Neural progenitor cell (in vitro differentiated cells): ENCODE data around the gene ARHGAP19. TPM values are rescaled to one million over a fixed set of nuclear protein-coding genes. Genes with fewer than 3 reads are reported as not detected.

ENCODE experiments used
- DNase-seq: peaks from one replicate; pipeline ENCODE4 v3.0.0-alpha.2; 2016; ENCODE audit warnings: low spot score
- H2AFZ ChIP-seq: fragments of 200-600 bp; sonication (generic); replicated peaks from 2 replicates; pipeline ENCODE4 v1.6.1; 2016; ENCODE audit warnings: antibody characterized with exemption
- H3F3A ChIP-seq: fragments of 200-600 bp; sonication (generic); 2 replicates; pipeline ENCODE4 v1.6.1; 2016; ENCODE audit warnings: antibody characterized with exemption, low read depth
- H3K27ac ChIP-seq: fragments of 200-600 bp; sonication (generic); 2 replicates; pipeline ENCODE4 v1.5.1; 2016; ENCODE audit warnings: mild to moderate bottlenecking
- H3K27me3 ChIP-seq: fragments of 200-600 bp; sonication (generic); 2 replicates; pipeline ENCODE4 v1.6.1; 2016; ENCODE audit warnings: mild to moderate bottlenecking, moderate library complexity
- H3K36me3 ChIP-seq: fragments of 200-600 bp; sonication (generic); 2 replicates; pipeline ENCODE4 v1.5.1; 2016
- H3K4me1 ChIP-seq: fragments of 200-600 bp; sonication (generic); 2 replicates; pipeline ENCODE4 v1.6.1; 2016; ENCODE audit warnings: mixed run types
- H3K4me2 ChIP-seq: fragments of 200-600 bp; sonication (generic); 2 replicates; pipeline ENCODE4 v1.6.1; 2016
- H3K4me3 ChIP-seq: fragments of 200-600 bp; sonication (generic); 2 replicates; pipeline ENCODE4 v1.5.1; 2016
- H3K79me2 ChIP-seq: fragments of 200-600 bp; sonication (generic); 2 replicates; pipeline ENCODE4 v1.6.1; 2016; ENCODE audit warnings: low read depth
- H3K9ac ChIP-seq: fragments of 200-600 bp; sonication (generic); 2 replicates; pipeline ENCODE4 v1.6.1; 2016
- H3K9me3 ChIP-seq: fragments of 200-600 bp; sonication (generic); 2 replicates; pipeline ENCODE4 v1.5.1; 2016; ENCODE audit warnings: low read depth
- H4K20me1 ChIP-seq: fragments of 200-600 bp; sonication (generic); 2 replicates; pipeline ENCODE4 v1.6.1; 2016; ENCODE audit warnings: low read depth
- H3K27ac Mint-ChIP-seq: 3 replicates; pipeline ENCODE4 v1.8.0; 2021; ENCODE audit warnings: mixed read lengths
- H3K27me3 Mint-ChIP-seq: 2 replicates; pipeline ENCODE4 v1.8.0; 2022; ENCODE audit warnings: low read depth, mild to moderate bottlenecking, inconsistent platforms, moderate library complexity, mixed read lengths; ENCODE audit not compliant: insufficient read depth
- H3K36me3 Mint-ChIP-seq: 3 replicates; pipeline ENCODE4 v1.8.0; 2021; ENCODE audit warnings: mixed read lengths
- H3K4me1 Mint-ChIP-seq: 3 replicates; pipeline ENCODE4 v1.8.0; 2021; ENCODE audit warnings: mixed read lengths
- H3K4me3 Mint-ChIP-seq: 3 replicates; pipeline ENCODE4 v1.8.0; 2021; ENCODE audit warnings: mild to moderate bottlenecking, moderate library complexity, mixed read lengths
- H3K9me3 Mint-ChIP-seq: 3 replicates; pipeline ENCODE4 v1.8.0; 2020; ENCODE audit warnings: mixed read lengths
- CTCF ChIP-seq: fragments of 200-600 bp; sonication (generic); IDR thresholded peaks from 2 replicates; pipeline ENCODE4 v1.5.1; 2017; ENCODE audit warnings: antibody characterized with exemption, mild to moderate bottlenecking
- EZH2 ChIP-seq: fragments of 200-600 bp; sonication (generic); IDR thresholded peaks from 2 replicates; pipeline ENCODE4 v1.6.1; 2017; ENCODE audit warnings: antibody characterized with exemption, mild to moderate bottlenecking, moderate library complexity
- EZH2phosphoT487 ChIP-seq: fragments of 200-600 bp; sonication (generic); IDR thresholded peaks from 2 replicates; pipeline ENCODE4 v1.6.1; 2017; ENCODE audit warnings: antibody characterized with exemption
- total RNA-seq: library from RNA; depleted of rRNA; stranded (reverse); fragments of >200 nt; gene quantifications from 2 replicates; pipeline ENCODE4 v1.2.3, GENCODE V29; 2015; ENCODE audit warnings: low replicate concordance

ARHGAP19 gene
- total RNA-seq, 1 donor from 2014 or later = 88.8 TPM

DNA sequence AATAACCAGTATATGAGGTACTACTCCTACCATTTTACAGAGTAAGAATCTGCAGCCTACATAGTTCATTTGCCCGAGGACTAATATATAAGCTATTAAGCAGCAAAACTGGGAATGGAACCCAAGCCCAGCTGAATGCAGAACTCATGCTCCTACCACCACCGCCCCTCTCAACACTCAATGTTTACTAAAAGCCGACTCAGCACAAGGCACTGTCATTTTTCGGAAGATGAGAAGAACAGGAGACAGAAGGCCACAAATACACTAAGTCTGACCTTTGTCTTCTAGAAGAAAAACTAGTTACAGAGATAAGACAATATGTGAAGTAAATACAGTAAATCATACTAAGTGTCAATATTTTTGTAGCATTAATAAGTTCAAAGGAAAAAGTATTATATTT is 66.0 kb downstream of the ARHGAP19 start:
- Histone ChIP-seq H3K27me3 (no peaks in the 10 kb centered on the region), H3K9ac (no peak overlapping the region), H3K36me3 (peaks cover 5% of the 10 kb centered on the region), H3K4me3 (no peak overlapping the region), H3F3A (peaks cover 14% of the 10 kb centered on the region), H3K27ac (no peak overlapping the region), H2AFZ (no peak overlapping the region), H3K79me2 (no peaks in the 10 kb centered on the region), H4K20me1 (peaks cover 16% of the 10 kb centered on the region), H3K9me3 (no peaks in the 10 kb centered on the region), H3K4me1 (peaks cover 15% of the 10 kb centered on the region), H3K4me2 (no peak overlapping the region)
- TF ChIP-seq EZH2phosphoT487 = no peak
- TF ChIP-seq CTCF = no peak
- H3K4me1 Mint-ChIP-seq = peaks cover 19% of the 10 kb centered on the region
- peaks cover 4% of the 10 kb centered on the region for H3K27me3 Mint-ChIP-seq
- no peaks in the 10 kb centered on the region for H3K9me3 Mint-ChIP-seq
- H3K27ac Mint-ChIP-seq = no peak overlapping the region
- peaks cover 20% of the 10 kb centered on the region for H3K36me3 Mint-ChIP-seq
- no peak for DNase-seq
- H3K4me3 Mint-ChIP-seq = no peak overlapping the region

DNA sequence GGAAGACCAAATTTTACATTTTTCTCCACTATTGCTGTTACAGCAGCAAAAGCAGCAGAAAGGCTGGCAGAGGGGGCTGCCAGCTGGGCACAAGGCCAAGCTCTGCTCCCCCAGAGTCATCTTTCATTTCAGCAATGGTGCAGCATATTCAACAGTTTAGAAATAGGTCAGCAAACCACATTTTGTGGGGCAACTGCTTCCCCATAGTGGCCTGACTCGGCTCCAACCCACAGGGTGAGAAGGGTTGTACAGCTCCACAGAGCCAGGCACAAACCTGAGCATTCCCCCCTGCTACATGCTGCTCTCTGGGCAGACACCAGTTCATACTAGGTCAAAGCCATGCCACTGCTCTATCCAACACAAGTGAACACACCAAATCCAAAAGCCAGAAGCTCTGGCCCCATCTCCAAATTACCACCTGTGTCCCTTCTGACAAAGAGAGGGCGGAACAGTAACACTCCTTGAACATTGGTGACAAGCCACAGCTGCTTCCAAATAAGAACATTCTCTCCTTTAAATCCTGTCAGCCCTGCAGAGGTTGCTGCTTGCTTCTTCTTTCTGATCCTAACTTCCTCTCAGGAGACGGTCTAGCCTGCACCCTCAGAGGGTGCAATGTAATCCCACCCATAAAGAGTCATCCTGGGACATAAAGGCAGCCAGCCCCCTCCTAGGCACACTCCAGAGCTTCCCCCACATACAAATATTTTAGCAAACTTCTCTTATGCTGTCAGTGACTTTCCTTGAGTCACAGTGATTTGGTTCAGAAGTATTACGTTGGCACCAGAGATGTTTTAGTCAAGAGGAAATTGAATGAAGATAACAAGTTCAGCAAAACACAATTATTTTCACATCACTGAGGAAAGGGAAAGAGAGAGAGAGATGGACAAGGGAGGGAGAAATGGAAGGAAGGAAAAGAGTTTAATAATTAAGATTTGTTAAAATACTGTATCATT is 67.7 kb downstream of the ARHGAP19 start:
- DNase-seq = no peak
- Histone ChIP-seq H3K79me2 (no peaks in the 10 kb centered on the region), H3K27ac (no peak overlapping the region), H3K36me3 (peaks cover 5% of the 10 kb centered on the region), H3K9ac (no peak overlapping the region), H3K9me3 (no peaks in the 10 kb centered on the region), H3K4me3 (no peak overlapping the region), H3K4me1 (peaks cover 15% of the 10 kb centered on the region), H2AFZ (no peak overlapping the region), H3K4me2 (no peak overlapping the region), H3F3A (peaks cover 14% of the 10 kb centered on the region), H4K20me1 (peaks cover 16% of the 10 kb centered on the region), H3K27me3 (no peaks in the 10 kb centered on the region)
- no peak overlapping the region for H3K27ac Mint-ChIP-seq
- peaks cover 4% of the 10 kb centered on the region for H3K27me3 Mint-ChIP-seq
- H3K36me3 Mint-ChIP-seq = peaks cover 21% of the 10 kb centered on the region
- H3K4me1 Mint-ChIP-seq = peaks cover 19% of the 10 kb centered on the region
- H3K9me3 Mint-ChIP-seq = no peaks in the 10 kb centered on the region
- TF ChIP-seq CTCF (no peak), EZH2phosphoT487 (no peak), EZH2 (no peak)
- no peak overlapping the region for H3K4me3 Mint-ChIP-seq

- Mint-ChIP-seq H3K27me3 (peaks cover 4% of the 10 kb centered on the region), H3K4me3 (no peak overlapping the region), H3K36me3 (peaks cover 15% of the 10 kb centered on the region), H3K4me1 (peaks cover 19% of the 10 kb centered on the region), H3K9me3 (no peaks in the 10 kb centered on the region), H3K27ac (peak overlapping the region; percentile 43)
- Histone ChIP-seq H3K36me3 (no peaks in the 10 kb centered on the region), H3K79me2 (no peaks in the 10 kb centered on the region), H2AFZ (no peak overlapping the region), H3K27ac (no peak overlapping the region), H3K4me2 (peak overlapping the region; percentile 57), H3K4me1 (peaks cover 15% of the 10 kb centered on the region), H3K4me3 (no peak overlapping the region), H4K20me1 (peaks cover 16% of the 10 kb centered on the region), H3F3A (peaks cover 14% of the 10 kb centered on the region), H3K9ac (no peak overlapping the region), H3K27me3 (no peaks in the 10 kb centered on the region), H3K9me3 (no peaks in the 10 kb centered on the region)
- TF ChIP-seq EZH2phosphoT487 = no peak
- TF ChIP-seq EZH2 = no peak
- peak; percentile 19 for TF ChIP-seq CTCF
- peak; percentile 90 for DNase-seq
Measured at GRCh38 chr10:97222326-97222961, 70.0 kb downstream of the ARHGAP19 start.
